ENCODE results near the gene CFAP119. TPM values are rescaled to one million over a fixed set of nuclear protein-coding genes. Genes with fewer than 3 reads are reported as not detected.

CFAP119 gene
- total RNA-seq, 1 experiment from 2014 or later: 11.7 TPM

DNA sequence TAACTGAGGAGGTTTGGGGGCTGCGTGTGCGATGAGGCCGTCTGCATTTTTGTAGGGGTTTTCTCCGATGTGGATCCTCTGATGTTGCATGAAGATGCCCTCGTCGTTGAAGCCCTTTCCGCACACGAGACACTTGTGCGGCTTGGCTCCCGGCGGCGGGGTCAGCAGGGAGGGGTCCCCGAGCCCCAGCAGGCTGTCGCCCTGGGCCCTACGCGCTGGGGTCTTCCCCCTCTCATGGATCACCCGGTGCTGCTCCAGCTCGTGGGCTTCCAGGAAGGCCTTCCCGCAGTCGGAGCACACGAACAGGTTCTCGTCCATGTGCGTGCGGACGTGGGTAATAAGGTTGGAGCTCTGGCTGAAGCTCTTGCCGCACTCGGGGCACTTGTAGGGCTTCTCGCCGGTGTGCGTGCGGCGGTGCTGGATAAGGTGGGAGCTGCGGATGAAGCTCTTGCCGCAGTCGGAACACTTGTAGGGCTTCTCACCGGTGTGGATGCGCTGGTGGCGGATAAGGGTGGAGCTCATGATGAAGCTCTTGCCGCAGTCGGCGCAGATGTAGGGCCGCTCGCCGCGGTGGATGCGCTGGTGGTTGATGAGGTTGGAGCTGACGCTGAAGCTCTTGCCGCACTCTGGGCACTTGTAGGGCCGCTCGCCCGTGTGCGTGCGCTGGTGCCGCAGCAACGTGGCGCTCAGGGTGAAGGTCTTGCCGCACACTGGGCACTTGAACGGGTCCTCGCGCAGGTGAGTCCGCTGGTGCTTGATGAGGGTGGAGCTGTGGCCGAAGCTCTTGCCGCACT, 20.8 kb upstream of the CFAP119 start:
- Histone ChIP-seq H3K27ac (ENCODE audit: low read depth, low read length, poor library complexity, severe bottlenecking) (no peak overlapping the region), H3K9me3 (ENCODE audit: low read depth, low read length, poor library complexity, severe bottlenecking) (no peaks in the 10 kb centered on the region), H3K4me3 (ENCODE audit: low read depth, low read length, poor library complexity, severe bottlenecking) (no peak overlapping the region), H3K4me1 (ENCODE audit: insufficient read depth, low read length, poor library complexity, severe bottlenecking) (no peaks in the 10 kb centered on the region), H3K27me3 (replicated peaks; ENCODE audit: insufficient read depth, low read depth, low read length, poor library complexity) (no peaks in the 10 kb centered on the region), H3K36me3 (ENCODE audit: insufficient read depth, low read length, poor library complexity, severe bottlenecking) (peaks cover 22% of the 10 kb centered on the region)
- DNase-seq (ENCODE audit: low spot score): no peak
- ChIA-PET POLR2A (ENCODE audit: low non-redundant PET) (interaction anchor here (0.5 kb wide), 1 partner anchor 29 kb away, joined by 6 read pairs; no protein-coding TSS in a partner anchor), CTCF (interaction anchor here (0.6 kb wide), 1 partner anchor 604 kb away, joined by 3 read pairs; no protein-coding TSS in a partner anchor)
- BruUV-seq (replicated peaks): no TSS peak
- intact Hi-C loops (cut with micrococcal nuclease; ENCODE audit: unreplicated experiment): no loop called here
- no peak for TF ChIP-seq EZH2 (IDR thresholded peaks at IDR 0.05; ENCODE audit: borderline replicate concordance, low read depth, low read length, poor library complexity, severe bottlenecking)
- TF ChIP-seq, protein P1, sequence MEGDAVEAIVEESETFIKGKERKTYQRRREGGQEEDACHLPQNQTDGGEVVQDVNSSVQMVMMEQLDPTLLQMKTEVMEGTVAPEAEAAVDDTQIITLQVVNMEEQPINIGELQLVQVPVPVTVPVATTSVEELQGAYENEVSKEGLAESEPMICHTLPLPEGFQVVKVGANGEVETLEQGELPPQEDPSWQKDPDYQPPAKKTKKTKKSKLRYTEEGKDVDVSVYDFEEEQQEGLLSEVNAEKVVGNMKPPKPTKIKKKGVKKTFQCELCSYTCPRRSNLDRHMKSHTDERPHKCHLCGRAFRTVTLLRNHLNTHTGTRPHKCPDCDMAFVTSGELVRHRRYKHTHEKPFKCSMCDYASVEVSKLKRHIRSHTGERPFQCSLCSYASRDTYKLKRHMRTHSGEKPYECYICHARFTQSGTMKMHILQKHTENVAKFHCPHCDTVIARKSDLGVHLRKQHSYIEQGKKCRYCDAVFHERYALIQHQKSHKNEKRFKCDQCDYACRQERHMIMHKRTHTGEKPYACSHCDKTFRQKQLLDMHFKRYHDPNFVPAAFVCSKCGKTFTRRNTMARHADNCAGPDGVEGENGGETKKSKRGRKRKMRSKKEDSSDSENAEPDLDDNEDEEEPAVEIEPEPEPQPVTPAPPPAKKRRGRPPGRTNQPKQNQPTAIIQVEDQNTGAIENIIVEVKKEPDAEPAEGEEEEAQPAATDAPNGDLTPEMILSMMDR (conservative IDR thresholded peaks at IDR 0.05; ENCODE audit: low read depth, low read length): no peak

DNA sequence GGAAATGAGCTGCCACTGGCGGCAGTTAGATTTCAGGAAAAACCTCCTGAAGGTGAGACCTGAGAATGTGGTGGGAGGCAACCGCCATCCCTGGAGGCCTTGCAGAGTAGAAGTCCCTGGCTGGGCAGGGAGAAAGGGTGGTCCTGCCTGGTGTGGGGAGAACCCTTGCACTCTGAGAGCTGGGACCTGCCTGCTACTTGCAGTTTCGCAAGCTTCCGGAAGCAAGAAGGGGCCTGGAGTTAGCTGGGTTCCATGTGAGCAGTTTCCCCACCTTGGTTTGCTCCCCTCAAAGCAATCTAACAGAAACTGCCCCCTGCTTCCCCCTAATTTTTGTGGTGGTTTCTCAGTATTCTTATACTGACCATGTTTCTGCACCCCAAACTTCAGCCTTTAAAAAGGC, 18.7 kb upstream of the CFAP119 start:
- Histone ChIP-seq H3K36me3 (ENCODE audit: insufficient read depth, low read length, poor library complexity, severe bottlenecking) (peaks cover 22% of the 10 kb centered on the region), H3K4me1 (ENCODE audit: insufficient read depth, low read length, poor library complexity, severe bottlenecking) (no peaks in the 10 kb centered on the region), H3K27ac (ENCODE audit: low read depth, low read length, poor library complexity, severe bottlenecking) (no peak overlapping the region), H3K4me3 (ENCODE audit: low read depth, low read length, poor library complexity, severe bottlenecking) (no peak overlapping the region), H3K27me3 (replicated peaks; ENCODE audit: insufficient read depth, low read depth, low read length, poor library complexity) (no peaks in the 10 kb centered on the region), H3K9me3 (ENCODE audit: low read depth, low read length, poor library complexity, severe bottlenecking) (no peaks in the 10 kb centered on the region)
- POLR2A ChIA-PET (ENCODE audit: low non-redundant PET): no interaction called here
- TF ChIP-seq EZH2 (IDR thresholded peaks at IDR 0.05; ENCODE audit: borderline replicate concordance, low read depth, low read length, poor library complexity, severe bottlenecking): no peak
- intact Hi-C loops (cut with micrococcal nuclease; ENCODE audit: unreplicated experiment): no loop called here
- CTCF ChIA-PET: no interaction called here
- no TSS peak for BruUV-seq (replicated peaks)
- no peak for DNase-seq (ENCODE audit: low spot score)

DNA sequence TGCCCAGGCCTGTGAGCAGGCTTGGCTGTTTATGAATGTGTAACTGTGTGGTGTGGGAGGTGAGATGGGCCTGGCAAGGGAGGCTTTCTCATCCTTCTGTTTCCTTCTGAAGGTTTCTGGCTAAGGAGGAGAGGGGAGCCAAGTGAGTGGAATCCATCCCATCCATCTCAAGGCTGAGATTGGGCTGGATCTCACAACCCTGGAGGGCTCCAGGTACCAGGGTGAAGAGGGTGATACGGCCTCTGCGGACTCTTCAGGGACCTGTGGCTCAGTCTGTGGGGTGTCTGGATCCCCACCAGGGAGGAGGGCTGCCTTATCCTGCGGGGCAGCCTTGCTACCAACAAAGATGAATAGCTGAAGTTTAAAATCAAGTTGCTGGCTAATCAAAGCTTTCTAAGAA, 18.2 kb upstream of the CFAP119 start:
- TF ChIP-seq, protein P1 (conservative IDR thresholded peaks at IDR 0.05; ENCODE audit: low read depth, low read length): no peak
- no peak for TF ChIP-seq EZH2 (IDR thresholded peaks at IDR 0.05; ENCODE audit: borderline replicate concordance, low read depth, low read length, poor library complexity, severe bottlenecking)
- ChIA-PET POLR2A (ENCODE audit: low non-redundant PET) (no interaction called here), CTCF (no interaction called here)

More for the DNA sequence above, 18.2 kb upstream of the CFAP119 start:
- no peaks in the 10 kb centered on the region for H3K27me3 ChIP-seq (replicated peaks; ENCODE audit: insufficient read depth, low read depth, low read length, poor library complexity)
- peaks cover 19% of the 10 kb centered on the region for H3K36me3 ChIP-seq (ENCODE audit: insufficient read depth, low read length, poor library complexity, severe bottlenecking)
- no peak overlapping the region for H3K27ac ChIP-seq (ENCODE audit: low read depth, low read length, poor library complexity, severe bottlenecking)
- DNase-seq (ENCODE audit: low spot score): no peak
- no peaks in the 10 kb centered on the region for H3K9me3 ChIP-seq (ENCODE audit: low read depth, low read length, poor library complexity, severe bottlenecking)
- no TSS peak for BruUV-seq (replicated peaks)
- H3K4me1 ChIP-seq (ENCODE audit: insufficient read depth, low read length, poor library complexity, severe bottlenecking): peaks cover under 1% of the 10 kb centered on the region
- no peak overlapping the region for H3K4me3 ChIP-seq (ENCODE audit: low read depth, low read length, poor library complexity, severe bottlenecking)
- intact Hi-C loops (cut with micrococcal nuclease; ENCODE audit: unreplicated experiment): no loop called here
